Gastroesophageal sphincter (tissue), 3 donors: ENCODE measurements around the gene KIF2A.

Experiments
- EP300 ChIP-seq: sonication (generic); formaldehyde crosslinking; IDR thresholded peaks from one replicate; pipeline ENCODE4 v1.6.1; 2017; ENCODE audit warnings: antibody characterized with exemption, mild to moderate bottlenecking
- POLR2AphosphoS5 ChIP-seq: sonication (generic); formaldehyde crosslinking; IDR thresholded peaks from one replicate; pipeline ENCODE4 v1.6.1; 2017; ENCODE audit warnings: antibody characterized with exemption
- TF ChIP-seq, protein P1 (sequence below), 4 experiments: fragments of 200-600 bp in 2 of 4; fragments of 450-650 bp in 2 of 4; sonication (generic) in 1 of 4; IDR thresholded peaks; one replicate each; pipeline ENCODE4 v1.5.1; 2017 to 2019; ENCODE audit warnings: antibody characterized with exemption in 4 of 4, mild to moderate bottlenecking in 2 of 4, moderate library complexity in 2 of 4

DNA sequence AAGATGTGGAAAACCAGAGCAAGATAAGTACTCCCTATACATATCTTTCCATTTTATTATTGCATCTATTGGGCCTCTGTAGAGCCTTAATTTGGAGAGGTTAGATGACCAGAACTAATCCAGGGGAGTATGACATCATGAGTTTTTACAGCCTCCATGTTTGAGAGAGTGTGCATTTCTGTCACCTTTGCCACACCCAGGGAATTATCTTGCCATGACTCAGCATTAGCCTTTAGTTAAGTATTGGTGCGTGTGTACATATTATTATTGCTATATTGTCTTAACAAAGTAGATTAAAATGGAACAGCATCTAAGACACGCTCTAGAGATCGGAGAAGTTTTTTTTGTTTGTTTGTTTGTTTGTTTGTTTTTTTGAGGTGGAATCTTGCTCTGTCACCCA, 70.1 kb downstream of the KIF2A start:
- no peak for TF ChIP-seq EP300
- TF ChIP-seq, protein P1, sequence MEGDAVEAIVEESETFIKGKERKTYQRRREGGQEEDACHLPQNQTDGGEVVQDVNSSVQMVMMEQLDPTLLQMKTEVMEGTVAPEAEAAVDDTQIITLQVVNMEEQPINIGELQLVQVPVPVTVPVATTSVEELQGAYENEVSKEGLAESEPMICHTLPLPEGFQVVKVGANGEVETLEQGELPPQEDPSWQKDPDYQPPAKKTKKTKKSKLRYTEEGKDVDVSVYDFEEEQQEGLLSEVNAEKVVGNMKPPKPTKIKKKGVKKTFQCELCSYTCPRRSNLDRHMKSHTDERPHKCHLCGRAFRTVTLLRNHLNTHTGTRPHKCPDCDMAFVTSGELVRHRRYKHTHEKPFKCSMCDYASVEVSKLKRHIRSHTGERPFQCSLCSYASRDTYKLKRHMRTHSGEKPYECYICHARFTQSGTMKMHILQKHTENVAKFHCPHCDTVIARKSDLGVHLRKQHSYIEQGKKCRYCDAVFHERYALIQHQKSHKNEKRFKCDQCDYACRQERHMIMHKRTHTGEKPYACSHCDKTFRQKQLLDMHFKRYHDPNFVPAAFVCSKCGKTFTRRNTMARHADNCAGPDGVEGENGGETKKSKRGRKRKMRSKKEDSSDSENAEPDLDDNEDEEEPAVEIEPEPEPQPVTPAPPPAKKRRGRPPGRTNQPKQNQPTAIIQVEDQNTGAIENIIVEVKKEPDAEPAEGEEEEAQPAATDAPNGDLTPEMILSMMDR (IDR thresholded peaks at IDR 0.05) = no peak
- no peak for TF ChIP-seq POLR2AphosphoS5
